IgD-negative memory B cell (primary cell): ENCODE measurements around the gene TSHR. TPM values are rescaled to one million over a fixed set of nuclear protein-coding genes. Genes with fewer than 3 reads are reported as not detected.
"Not testable (repeated sequence)": the region's sequence is repeated elsewhere in the genome, so short reads cannot be mapped to it uniquely, and the experiment has no call there.

Source experiments
- H3K27ac Mint-ChIP-seq, 3 donors: one replicate each; pipeline ENCODE4 v1.8.0; 2020 to 2022; ENCODE audit warnings: mild to moderate bottlenecking in 3 of 3, mixed read lengths in 3 of 3, moderate library complexity in 1 of 3
- H3K27me3 Mint-ChIP-seq: one replicate; pipeline ENCODE4 v1.8.0; 2021; ENCODE audit warnings: mixed read lengths
- H3K36me3 Mint-ChIP-seq: one replicate; pipeline ENCODE4 v1.8.0; 2020; ENCODE audit warnings: mild to moderate bottlenecking, mixed read lengths
- H3K4me1 Mint-ChIP-seq, 3 donors: one replicate each; pipeline ENCODE4 v1.8.0; 2020 to 2022; ENCODE audit warnings: mixed read lengths in 3 of 3, mild to moderate bottlenecking in 1 of 3
- H3K4me3 Mint-ChIP-seq, 4 donors: one replicate each; pipeline ENCODE4 v1.8.0; 2020 to 2022; ENCODE audit warnings: mild to moderate bottlenecking in 4 of 4, mixed read lengths in 4 of 4, moderate library complexity in 3 of 4
- H3K9me3 Mint-ChIP-seq, 3 donors: one replicate each; pipeline ENCODE4 v1.8.0; 2020 to 2021; ENCODE audit warnings: mixed read lengths in 3 of 3, mild to moderate bottlenecking in 1 of 3
- polyA plus RNA-seq: library from polyadenylated mRNA; unstranded; fragments of 300-500 nt; fragmentation: Illumina TruSeq; gene quantifications from one replicate; pipeline ENCODE4 v1.2.3, GENCODE V29; 2021

TSHR gene
- not detected for polyA plus RNA-seq

DNA sequence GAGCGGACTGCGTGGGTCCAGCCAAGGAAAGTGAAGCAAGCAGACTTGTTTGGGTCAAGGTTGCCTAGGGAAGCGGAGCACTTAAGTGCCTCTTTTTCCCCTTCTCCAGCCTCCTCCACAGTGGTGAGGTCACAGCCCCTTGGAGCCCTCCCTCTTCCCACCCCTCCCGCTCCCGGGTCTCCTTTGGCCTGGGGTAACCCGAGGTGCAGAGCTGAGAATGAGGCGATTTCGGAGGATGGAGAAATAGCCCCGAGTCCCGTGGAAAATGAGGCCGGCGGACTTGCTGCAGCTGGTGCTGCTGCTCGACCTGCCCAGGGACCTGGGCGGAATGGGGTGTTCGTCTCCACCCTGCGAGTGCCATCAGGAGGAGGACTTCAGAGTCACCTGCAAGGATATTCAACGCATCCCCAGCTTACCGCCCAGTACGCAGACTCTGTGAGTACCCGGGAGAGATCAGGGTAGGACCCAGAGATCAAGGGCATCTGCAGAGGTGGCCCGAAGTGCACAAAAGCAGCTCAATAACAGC is at the start of gene TSHR:
TSHR (plus strand) TSS at position 206 of the 526 bp plus-strand sequence; CDS start at position 266, 60 bp downstream.
- H3K4me3 Mint-ChIP-seq: peak within 1 kb of the TSS; percentile 69 to 93 (median 84)
- H3K9me3 Mint-ChIP-seq: peaks cover 0 to 2% (median 0%) of the 10 kb centered on the region in 3 donors
- H3K27ac Mint-ChIP-seq: peak within 1 kb of the TSS in 1 of 3 donors; percentile 15
- no peaks in the 10 kb centered on the region for H3K36me3 Mint-ChIP-seq
- peaks cover 6% of the 10 kb centered on the region for H3K27me3 Mint-ChIP-seq
- H3K4me1 Mint-ChIP-seq: peaks cover 36 to 52% (median 45%) of the 10 kb centered on the region in 3 donors

- Mint-ChIP-seq H3K4me3 (no peak overlapping the region), H3K9me3 (no peaks in the 10 kb centered on the region), H3K27me3 (no peaks in the 10 kb centered on the region), H3K4me1 (no peaks in the 10 kb centered on the region), H3K36me3 (peaks cover 22% of the 10 kb centered on the region), H3K27ac (no peak overlapping the region)
Observed at GRCh38 chr14:80906336-80906735, 49.1 kb upstream of the TSHR start.

DNA sequence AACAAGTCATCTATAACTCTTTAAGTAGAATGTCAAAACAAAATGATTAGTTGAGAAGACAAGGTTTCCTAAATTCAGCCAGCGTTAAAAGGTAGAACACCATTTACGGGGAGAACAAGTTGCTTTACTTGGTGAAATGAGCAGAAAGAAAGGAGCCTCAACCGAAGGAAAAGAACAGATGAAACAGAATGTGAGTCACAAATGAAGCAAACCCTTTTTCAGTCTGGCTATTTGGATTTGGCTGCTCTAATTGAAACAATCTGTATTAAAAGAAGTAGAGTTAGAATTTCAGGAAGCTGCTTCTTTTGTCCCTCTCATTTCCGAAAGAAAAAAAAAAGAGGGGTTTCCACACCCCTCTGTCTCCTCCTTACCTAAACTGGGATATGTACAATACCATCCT is 48.5 kb upstream of the TSHR start:
- peaks cover 18% of the 10 kb centered on the region for H3K36me3 Mint-ChIP-seq
- no peaks in the 10 kb centered on the region for H3K4me1 Mint-ChIP-seq
- no peaks in the 10 kb centered on the region for H3K9me3 Mint-ChIP-seq
- no peak overlapping the region for H3K27ac Mint-ChIP-seq
- H3K27me3 Mint-ChIP-seq: no peaks in the 10 kb centered on the region
- H3K4me3 Mint-ChIP-seq: no peak overlapping the region

- not testable (repeated sequence) for H3K4me1 Mint-ChIP-seq, H3K27ac Mint-ChIP-seq, H3K4me3 Mint-ChIP-seq, H3K9me3 Mint-ChIP-seq, H3K36me3 Mint-ChIP-seq, H3K27me3 Mint-ChIP-seq
Observed at GRCh38 chr14:80912013-80912412, 43.4 kb upstream of the TSHR start.

- Mint-ChIP-seq H3K9me3 (peaks cover 0 to 5% (median 3%) of the 10 kb centered on the region in 3 donors), H3K27me3 (no peaks in the 10 kb centered on the region), H3K4me3 (no peak overlapping the region), H3K36me3 (peaks cover 15% of the 10 kb centered on the region), H3K4me1 (no peaks in the 10 kb centered on the region), H3K27ac (no peak overlapping the region)
Observed at GRCh38 chr14:80919622-80920021, 35.8 kb upstream of the TSHR start.

DNA sequence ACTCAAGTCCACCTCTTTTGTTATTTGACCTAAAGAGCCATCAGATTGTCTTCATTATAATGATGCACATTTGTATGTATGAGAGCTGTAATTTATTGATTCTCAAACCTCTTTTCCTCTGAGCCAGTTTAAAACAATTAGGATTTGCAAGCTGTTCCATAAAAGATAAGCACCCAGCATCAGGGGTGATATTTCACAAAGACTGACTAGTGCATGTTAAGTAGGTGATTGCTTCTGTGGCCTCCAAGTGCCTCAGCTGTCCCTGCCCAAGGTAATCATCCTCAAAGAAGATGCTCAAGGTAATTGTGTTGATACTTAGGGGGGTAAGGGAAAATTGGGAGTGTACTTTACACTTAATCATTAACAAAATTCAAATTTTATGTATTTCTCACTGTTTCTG is 32.1 kb upstream of the TSHR start:
- Mint-ChIP-seq H3K9me3 (peaks cover 0 to 15% (median 2%) of the 10 kb centered on the region in 3 donors), H3K27me3 (peaks cover 10% of the 10 kb centered on the region), H3K36me3 (peaks cover 14% of the 10 kb centered on the region), H3K4me1 (no peaks in the 10 kb centered on the region), H3K4me3 (no peak overlapping the region), H3K27ac (no peak overlapping the region)

- Mint-ChIP-seq H3K36me3 (peaks cover 15% of the 10 kb centered on the region), H3K27ac (no peak overlapping the region), H3K9me3 (peaks cover 0 to 18% (median 10%) of the 10 kb centered on the region in 3 donors), H3K4me1 (no peaks in the 10 kb centered on the region), H3K27me3 (peaks cover 16% of the 10 kb centered on the region), H3K4me3 (no peak overlapping the region)
Observed at GRCh38 chr14:80924365-80925103, 30.9 kb upstream of the TSHR start.

DNA sequence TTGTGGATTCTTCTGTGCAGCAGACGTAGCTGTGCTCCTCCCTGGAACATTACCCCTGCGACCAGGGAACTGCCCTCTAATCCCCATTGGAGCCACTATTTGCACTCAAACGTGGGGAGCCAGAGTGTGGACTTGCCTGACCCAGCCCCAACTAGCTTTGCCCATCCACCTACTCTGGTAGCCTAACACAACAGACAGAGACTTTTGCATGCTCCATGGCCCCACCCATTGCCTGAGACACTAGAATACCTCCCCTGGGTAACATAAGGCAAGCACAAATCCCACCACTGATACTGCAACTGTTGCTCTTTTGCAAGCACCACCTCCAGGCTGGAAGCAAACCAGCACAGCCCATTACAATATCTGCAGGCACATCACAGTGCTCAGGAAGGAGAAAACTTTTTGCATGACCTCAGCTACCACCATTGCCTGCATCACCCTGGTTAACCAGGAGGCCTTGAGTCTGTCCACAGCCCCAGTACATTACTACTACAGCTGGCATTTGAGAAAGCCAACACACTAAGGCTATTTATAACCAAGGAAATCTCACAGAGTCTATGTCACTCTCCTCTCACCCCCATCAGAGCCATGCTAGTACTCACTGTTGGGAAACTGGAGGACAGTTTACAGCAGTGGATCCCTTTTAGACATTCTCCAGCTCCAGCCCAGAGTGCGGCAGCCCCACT is 28.9 kb upstream of the TSHR start:
- peak overlapping the region in 1 of 4 donors; percentile 24 for H3K4me3 Mint-ChIP-seq
- peaks cover 0 to 18% (median 10%) of the 10 kb centered on the region in 3 donors for H3K9me3 Mint-ChIP-seq
- peaks cover 5 to 16% (median 11%) of the 10 kb centered on the region in 3 donors for H3K4me1 Mint-ChIP-seq
- H3K36me3 Mint-ChIP-seq: peaks cover 15% of the 10 kb centered on the region
- no peak overlapping the region for H3K27ac Mint-ChIP-seq
- H3K27me3 Mint-ChIP-seq: peaks cover 16% of the 10 kb centered on the region

GRCh38 chr14:80927083-80927989 is 28.1 kb upstream of the TSHR start:
- Mint-ChIP-seq H3K4me1 (peaks cover 6 to 20% (median 15%) of the 10 kb centered on the region in 3 donors), H3K27ac (peak overlapping the region in 1 of 3 donors; percentile 43), H3K36me3 (peaks cover 15% of the 10 kb centered on the region), H3K27me3 (peaks cover 16% of the 10 kb centered on the region), H3K4me3 (no peak overlapping the region), H3K9me3 (peaks cover 0 to 18% (median 10%) of the 10 kb centered on the region in 3 donors)

DNA sequence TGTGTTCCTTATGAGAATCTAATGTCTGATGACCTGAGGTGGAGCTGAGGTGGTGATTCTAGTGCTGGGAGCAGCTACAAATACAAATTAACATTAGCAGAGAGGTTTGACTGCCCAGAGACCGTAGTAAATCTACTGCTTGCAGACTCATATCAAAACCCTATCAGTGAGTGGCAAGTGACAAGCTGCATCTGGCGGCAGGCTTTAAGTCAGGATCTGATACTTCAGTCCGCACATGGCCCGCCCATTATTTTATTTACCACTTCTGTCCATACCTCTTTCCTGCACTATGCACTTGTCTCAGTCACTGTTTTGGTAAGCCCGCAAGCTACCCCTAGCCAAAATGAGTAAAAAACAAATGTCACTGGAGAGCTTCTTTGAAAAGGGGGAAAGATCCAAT is 25.3 kb upstream of the TSHR start:
- H3K4me3 Mint-ChIP-seq: peak overlapping the region in 1 of 4 donors; percentile 85
- H3K27ac Mint-ChIP-seq: peak overlapping the region in 1 of 3 donors; percentile 86
- peaks cover 11% of the 10 kb centered on the region for H3K36me3 Mint-ChIP-seq
- H3K27me3 Mint-ChIP-seq: peaks cover 22% of the 10 kb centered on the region
- peaks cover 6 to 20% (median 15%) of the 10 kb centered on the region in 3 donors for H3K4me1 Mint-ChIP-seq
- peaks cover 0 to 12% (median 10%) of the 10 kb centered on the region in 3 donors for H3K9me3 Mint-ChIP-seq

DNA sequence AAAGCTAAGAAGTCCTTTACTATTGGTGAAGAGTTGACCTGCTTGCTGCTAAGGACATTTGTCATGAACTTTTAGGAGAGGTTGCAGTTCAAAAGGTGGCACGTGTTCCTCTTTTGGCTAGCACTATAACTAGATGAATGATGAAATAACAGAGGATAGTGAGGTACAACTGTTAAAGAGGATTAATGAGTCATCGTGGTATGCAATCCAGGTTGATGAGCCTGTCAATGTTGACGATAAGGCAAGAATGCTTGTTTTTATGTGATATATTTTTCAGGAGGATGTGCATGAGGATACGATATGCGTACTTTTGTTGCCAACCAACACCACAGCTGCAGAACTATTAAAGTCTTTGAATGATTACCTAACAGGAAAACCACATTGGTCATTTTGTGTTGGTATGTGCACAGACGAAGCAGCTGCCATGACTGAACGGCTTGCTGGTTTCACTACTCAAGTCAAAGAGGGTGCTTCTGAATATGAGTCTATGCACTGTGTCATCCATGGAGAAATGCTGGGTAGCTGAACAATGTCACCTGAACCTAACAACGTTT is 24.5 kb upstream of the TSHR start:
- peaks cover 21% of the 10 kb centered on the region for H3K27me3 Mint-ChIP-seq
- peak overlapping the region in 2 of 3 donors; percentile 5 to 86 for H3K27ac Mint-ChIP-seq
- H3K4me3 Mint-ChIP-seq: peak overlapping the region in 3 of 4 donors; percentile 17 to 83 (median 59)
- H3K4me1 Mint-ChIP-seq: peaks cover 6 to 20% (median 15%) of the 10 kb centered on the region in 3 donors
- H3K36me3 Mint-ChIP-seq: peaks cover 11% of the 10 kb centered on the region
- peaks cover 0 to 10% (median 7%) of the 10 kb centered on the region in 3 donors for H3K9me3 Mint-ChIP-seq

GRCh38 chr14:80933282-80933681 is 22.1 kb upstream of the TSHR start:
- H3K36me3 Mint-ChIP-seq: peaks cover 8% of the 10 kb centered on the region
- no peak overlapping the region for H3K4me3 Mint-ChIP-seq
- H3K9me3 Mint-ChIP-seq: peaks cover 0 to 8% (median 5%) of the 10 kb centered on the region in 3 donors
- no peak overlapping the region for H3K27ac Mint-ChIP-seq
- H3K4me1 Mint-ChIP-seq: peaks cover 6 to 20% (median 15%) of the 10 kb centered on the region in 3 donors
- peaks cover 15% of the 10 kb centered on the region for H3K27me3 Mint-ChIP-seq

GRCh38 chr14:80933686-80934085 is 21.7 kb upstream of the TSHR start:
- Mint-ChIP-seq H3K36me3 (peaks cover 6% of the 10 kb centered on the region), H3K27ac (no peak overlapping the region), H3K9me3 (peaks cover 0 to 8% (median under 1%) of the 10 kb centered on the region in 3 donors), H3K4me3 (no peak overlapping the region), H3K4me1 (peaks cover 6 to 20% (median 15%) of the 10 kb centered on the region in 3 donors), H3K27me3 (peaks cover 11% of the 10 kb centered on the region)

DNA sequence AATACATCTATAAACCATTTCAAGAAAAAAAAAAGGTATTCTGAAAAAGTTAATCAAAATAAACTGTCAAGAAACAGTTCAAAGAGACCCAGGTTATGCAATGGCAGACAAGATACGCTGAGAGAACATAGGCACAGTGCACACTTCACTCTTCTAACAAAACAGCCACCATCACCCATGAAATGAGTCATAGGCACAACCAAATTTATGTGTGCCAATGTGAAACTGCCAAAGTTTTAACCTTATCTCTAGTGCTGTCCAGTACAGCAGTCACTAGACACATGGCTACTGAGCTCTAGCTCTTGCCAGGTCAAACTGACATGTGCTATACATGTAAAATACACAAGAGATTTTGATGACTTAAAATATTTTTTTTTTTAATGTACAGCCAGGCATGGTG is 15.3 kb upstream of the TSHR start:
- Mint-ChIP-seq H3K9me3 (no peaks in the 10 kb centered on the region), H3K27ac (peak overlapping the region in 1 of 3 donors; percentile 31), H3K4me3 (peak overlapping the region in 1 of 4 donors; percentile 16), H3K4me1 (peaks cover 11 to 17% (median 12%) of the 10 kb centered on the region in 3 donors), H3K36me3 (no peaks in the 10 kb centered on the region), H3K27me3 (no peaks in the 10 kb centered on the region)
